Measurements from ENCODE around the gene MRPL14.

MRPL14 gene

GRCh38 chr6:44074439-44074812 lies 52.8 kb downstream of the MRPL14 start:
- no peaks in the 10 kb centered on the region for H3K9me3 ChIP-seq (ENCODE audit: control insufficient read depth, low read length)
- no peak overlapping the region for H3K27ac ChIP-seq (ENCODE audit: insufficient read depth, low read depth, low read length, poor library complexity, severe bottlenecking)
- H3K27me3 ChIP-seq (ENCODE audit: control insufficient read depth, insufficient read depth, low read length, poor library complexity, severe bottlenecking), result peaks cover 10% of the 10 kb centered on the region
- H3K4me1 ChIP-seq (ENCODE audit: control insufficient read depth, insufficient read depth, low read length), result peaks cover 35% of the 10 kb centered on the region
- WGBS, 2 experiments, result 8% methylated on average over 13 of the region's 13 CpGs
- H3K36me3 ChIP-seq (ENCODE audit: control insufficient read depth, insufficient read depth, low read length), result no peaks in the 10 kb centered on the region
- no peak overlapping the region for H3K4me3 ChIP-seq (ENCODE audit: insufficient read depth, low read depth, low read length)

- Histone ChIP-seq H3K9me3 (ENCODE audit: control insufficient read depth, low read length) (no peaks in the 10 kb centered on the region), H3K36me3 (ENCODE audit: control insufficient read depth, insufficient read depth, low read length) (no peaks in the 10 kb centered on the region), H3K27ac (ENCODE audit: insufficient read depth, low read depth, low read length, poor library complexity, severe bottlenecking) (no peak overlapping the region), H3K27me3 (ENCODE audit: control insufficient read depth, insufficient read depth, low read length, poor library complexity, severe bottlenecking) (peaks cover 10% of the 10 kb centered on the region), H3K4me1 (ENCODE audit: control insufficient read depth, insufficient read depth, low read length) (peaks cover 37% of the 10 kb centered on the region), H3K4me3 (ENCODE audit: insufficient read depth, low read depth, low read length) (peak overlapping the region; percentile 24)
- WGBS, 2 experiments, result 23 to 24% methylated on average over 25 of the region's 25 CpGs
These were observed 53.4 kb downstream of the MRPL14 start for GRCh38 chr6:44073612-44074438.

- Histone ChIP-seq H3K4me1 (ENCODE audit: control insufficient read depth, insufficient read depth, low read length) (peaks cover 45% of the 10 kb centered on the region), H3K9me3 (ENCODE audit: control insufficient read depth, low read length) (no peaks in the 10 kb centered on the region), H3K4me3 (ENCODE audit: insufficient read depth, low read depth, low read length) (peak overlapping the region; percentile 39), H3K27ac (ENCODE audit: insufficient read depth, low read depth, low read length, poor library complexity, severe bottlenecking) (no peak overlapping the region), H3K27me3 (ENCODE audit: control insufficient read depth, insufficient read depth, low read length, poor library complexity, severe bottlenecking) (peaks cover 10% of the 10 kb centered on the region), H3K36me3 (ENCODE audit: control insufficient read depth, insufficient read depth, low read length) (no peaks in the 10 kb centered on the region)
- WGBS, 2 experiments, result 3% methylated on average over 54 to 55 of the region's 55 CpGs
These were observed 54.2 kb downstream of the MRPL14 start for GRCh38 chr6:44072959-44073611.

- H3K36me3 ChIP-seq (ENCODE audit: control insufficient read depth, insufficient read depth, low read length), result no peaks in the 10 kb centered on the region
- H3K4me1 ChIP-seq (ENCODE audit: control insufficient read depth, insufficient read depth, low read length), result peaks cover 48% of the 10 kb centered on the region
- H3K27me3 ChIP-seq (ENCODE audit: control insufficient read depth, insufficient read depth, low read length, poor library complexity, severe bottlenecking), result peaks cover 9% of the 10 kb centered on the region
- no peak overlapping the region for H3K27ac ChIP-seq (ENCODE audit: insufficient read depth, low read depth, low read length, poor library complexity, severe bottlenecking)
- WGBS, 2 experiments, result 82 to 89% methylated on average over 4 of the region's 4 CpGs
- no peaks in the 10 kb centered on the region for H3K9me3 ChIP-seq (ENCODE audit: control insufficient read depth, low read length)
- no peak overlapping the region for H3K4me3 ChIP-seq (ENCODE audit: insufficient read depth, low read depth, low read length)
These were observed 54.7 kb downstream of the MRPL14 start for GRCh38 chr6:44072452-44072958.

GRCh38 chr6:44071670-44072451 lies 55.4 kb downstream of the MRPL14 start:
- 96% methylated on average over 8 of the region's 8 CpGs for WGBS, 2 experiments
- H3K27me3 ChIP-seq (ENCODE audit: control insufficient read depth, insufficient read depth, low read length, poor library complexity, severe bottlenecking), result peaks cover 4% of the 10 kb centered on the region
- H3K9me3 ChIP-seq (ENCODE audit: control insufficient read depth, low read length), result no peaks in the 10 kb centered on the region
- no peak overlapping the region for H3K4me3 ChIP-seq (ENCODE audit: insufficient read depth, low read depth, low read length)
- H3K27ac ChIP-seq (ENCODE audit: insufficient read depth, low read depth, low read length, poor library complexity, severe bottlenecking), result no peak overlapping the region
- no peaks in the 10 kb centered on the region for H3K36me3 ChIP-seq (ENCODE audit: control insufficient read depth, insufficient read depth, low read length)
- peaks cover 46% of the 10 kb centered on the region for H3K4me1 ChIP-seq (ENCODE audit: control insufficient read depth, insufficient read depth, low read length)

- no peaks in the 10 kb centered on the region for H3K36me3 ChIP-seq (ENCODE audit: control insufficient read depth, insufficient read depth, low read length)
- no peak overlapping the region for H3K27ac ChIP-seq (ENCODE audit: insufficient read depth, low read depth, low read length, poor library complexity, severe bottlenecking)
- H3K27me3 ChIP-seq (ENCODE audit: control insufficient read depth, insufficient read depth, low read length, poor library complexity, severe bottlenecking), result no peaks in the 10 kb centered on the region
- no peak overlapping the region for H3K4me3 ChIP-seq (ENCODE audit: insufficient read depth, low read depth, low read length)
- H3K9me3 ChIP-seq (ENCODE audit: control insufficient read depth, low read length), result no peaks in the 10 kb centered on the region
- 36% methylated on average over 5 of the region's 5 CpGs for WGBS, 2 experiments
- peaks cover 24% of the 10 kb centered on the region for H3K4me1 ChIP-seq (ENCODE audit: control insufficient read depth, insufficient read depth, low read length)
These were observed 58.5 kb downstream of the MRPL14 start for GRCh38 chr6:44068607-44069296.

GRCh38 chr6:44067173-44068139 lies 59.8 kb downstream of the MRPL14 start:
- Histone ChIP-seq H3K27ac (ENCODE audit: insufficient read depth, low read depth, low read length, poor library complexity, severe bottlenecking) (no peak overlapping the region), H3K36me3 (ENCODE audit: control insufficient read depth, insufficient read depth, low read length) (no peaks in the 10 kb centered on the region)

GRCh38 chr6:44066394-44067172 lies 60.7 kb downstream of the MRPL14 start:
- Histone ChIP-seq H3K4me1 (ENCODE audit: control insufficient read depth, insufficient read depth, low read length) (peaks cover 17% of the 10 kb centered on the region), H3K36me3 (ENCODE audit: control insufficient read depth, insufficient read depth, low read length) (no peaks in the 10 kb centered on the region), H3K27ac (ENCODE audit: insufficient read depth, low read depth, low read length, poor library complexity, severe bottlenecking) (no peak overlapping the region), H3K4me3 (ENCODE audit: insufficient read depth, low read depth, low read length) (no peak overlapping the region), H3K9me3 (ENCODE audit: control insufficient read depth, low read length) (no peaks in the 10 kb centered on the region), H3K27me3 (ENCODE audit: control insufficient read depth, insufficient read depth, low read length, poor library complexity, severe bottlenecking) (no peaks in the 10 kb centered on the region)
- WGBS, 2 experiments, result 91 to 95% methylated on average over 6 of the region's 6 CpGs

More at GRCh38 chr6:44067173-44068139, 59.8 kb downstream of the MRPL14 start:
- WGBS, 2 experiments, result 78 to 80% methylated on average over 7 of the region's 7 CpGs
- H3K27me3 ChIP-seq (ENCODE audit: control insufficient read depth, insufficient read depth, low read length, poor library complexity, severe bottlenecking), result no peaks in the 10 kb centered on the region
- no peak overlapping the region for H3K4me3 ChIP-seq (ENCODE audit: insufficient read depth, low read depth, low read length)
- H3K9me3 ChIP-seq (ENCODE audit: control insufficient read depth, low read length), result no peaks in the 10 kb centered on the region
- H3K4me1 ChIP-seq (ENCODE audit: control insufficient read depth, insufficient read depth, low read length), result peaks cover 19% of the 10 kb centered on the region
